Measurements from ENCODE around the gene FNBP1. TPM values are rescaled to one million over a fixed set of nuclear protein-coding genes. Genes with fewer than 3 reads are reported as not detected.

The FNBP1 gene
- total RNA-seq, 1 experiment from 2014 or later, result 36.5 TPM

GRCh38 chr9:129934041-129934591 is 108.9 kb downstream of the FNBP1 start:
- Mint-ChIP-seq H3K4me3 (no peak overlapping the region), H3K9me3 (no peaks in the 10 kb centered on the region), H3K27ac (peak overlapping the region in 1 of 3 experiments; percentile 65; a peak in 1 of 7 replicates), H3K4me1 (peaks cover 30 to 32% of the 10 kb centered on the region in 2 experiments), H3K36me3 (ENCODE audit: insufficient read depth in 1 of 3, low read depth in 3 of 3) (peaks cover 2 to 4% (median 2%) of the 10 kb centered on the region in 3 experiments; a peak in 5 of 7 replicates), H3K27me3 (ENCODE audit: low read depth) (no peaks in the 10 kb centered on the region)
- Histone ChIP-seq H4K91ac (ENCODE audit: insufficient read length, low read depth, low read length) (no peak overlapping the region), H3K23me2 (ENCODE audit: insufficient read length, low read depth, low read length, poor library complexity, severe bottlenecking) (no peaks in the 10 kb centered on the region), H3K9me3 (ENCODE audit: control insufficient read depth, low read depth, low read length) (no peaks in the 10 kb centered on the region), H3T11ph (ENCODE audit: low read length) (no peak overlapping the region), H4K8ac (replicated peaks; ENCODE audit: insufficient read length, low read depth, low read length) (no peak overlapping the region), H2BK12ac (ENCODE audit: insufficient read length, low read depth, low read length) (no peak overlapping the region), H3K4ac (ENCODE audit: low read depth, low read length) (no peak overlapping the region), H3K9ac (ENCODE audit: extremely low read depth, insufficient read length, low read length) (no peak overlapping the region), H3K4me2 (ENCODE audit: insufficient read depth, insufficient read length, low read length) (no peak overlapping the region), H3K79me2 (ENCODE audit: insufficient read depth, low read length) (no peaks in the 10 kb centered on the region), H3K79me1 (ENCODE audit: insufficient read depth, low read depth, low read length, poor library complexity, severe bottlenecking) (no peaks in the 10 kb centered on the region), H2BK20ac (ENCODE audit: low read depth, low read length, poor library complexity, severe bottlenecking) (no peak overlapping the region), H4K5ac (ENCODE audit: insufficient read length, low read depth, low read length) (no peak overlapping the region), H2AFZ (ENCODE audit: low read length) (no peak overlapping the region), H4K20me1 (ENCODE audit: control insufficient read depth, insufficient read depth, insufficient read length) (no peaks in the 10 kb centered on the region), H2BK15ac (ENCODE audit: low read depth, low read length) (no peak overlapping the region), H2BK120ac (ENCODE audit: low read depth, low read length, poor library complexity, severe bottlenecking) (no peak overlapping the region), H3K56ac (ENCODE audit: insufficient read length, low read depth, low read length) (no peak overlapping the region), H3K18ac (ENCODE audit: insufficient read length, low read depth, low read length) (no peak overlapping the region), H3K14ac (ENCODE audit: insufficient read depth, low read length) (no peak overlapping the region), H2BK5ac (ENCODE audit: insufficient read length, low read length) (no peak overlapping the region), H3K27ac (ENCODE audit: insufficient read length, low read depth, low read length) (no peak overlapping the region), H3K23ac (ENCODE audit: insufficient read length, low read depth, low read length) (no peak overlapping the region), H3K4me1 (ENCODE audit: insufficient read depth, low read length) (no peaks in the 10 kb centered on the region; the same call in 1 of the 2 replicates), H2AK5ac (ENCODE audit: insufficient read length, low read length) (no peak overlapping the region), H3K27me3 (ENCODE audit: insufficient read depth, low read length) (no peaks in the 10 kb centered on the region)
- no peak for DNase-seq
- no CpG with 5 or more reads among the region's 4 CpGs for WGBS (ENCODE audit: extremely low coverage, insufficient read length, low lambda C conversion rate)
- TF ChIP-seq, protein P1, sequence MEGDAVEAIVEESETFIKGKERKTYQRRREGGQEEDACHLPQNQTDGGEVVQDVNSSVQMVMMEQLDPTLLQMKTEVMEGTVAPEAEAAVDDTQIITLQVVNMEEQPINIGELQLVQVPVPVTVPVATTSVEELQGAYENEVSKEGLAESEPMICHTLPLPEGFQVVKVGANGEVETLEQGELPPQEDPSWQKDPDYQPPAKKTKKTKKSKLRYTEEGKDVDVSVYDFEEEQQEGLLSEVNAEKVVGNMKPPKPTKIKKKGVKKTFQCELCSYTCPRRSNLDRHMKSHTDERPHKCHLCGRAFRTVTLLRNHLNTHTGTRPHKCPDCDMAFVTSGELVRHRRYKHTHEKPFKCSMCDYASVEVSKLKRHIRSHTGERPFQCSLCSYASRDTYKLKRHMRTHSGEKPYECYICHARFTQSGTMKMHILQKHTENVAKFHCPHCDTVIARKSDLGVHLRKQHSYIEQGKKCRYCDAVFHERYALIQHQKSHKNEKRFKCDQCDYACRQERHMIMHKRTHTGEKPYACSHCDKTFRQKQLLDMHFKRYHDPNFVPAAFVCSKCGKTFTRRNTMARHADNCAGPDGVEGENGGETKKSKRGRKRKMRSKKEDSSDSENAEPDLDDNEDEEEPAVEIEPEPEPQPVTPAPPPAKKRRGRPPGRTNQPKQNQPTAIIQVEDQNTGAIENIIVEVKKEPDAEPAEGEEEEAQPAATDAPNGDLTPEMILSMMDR (conservative IDR thresholded peaks at IDR 0.05), result no peak
